Rectal smooth muscle tissue (tissue), 1 donor: ENCODE measurements around the gene SALL4.
A peak's percentile ranks its signal among the peaks of the same experiment; 100 is the strongest.
"Not testable (repeated sequence)": the region's sequence is repeated elsewhere in the genome, so short reads cannot be mapped to it uniquely, and the experiment has no call there.

ENCODE experiments used
- H3K27ac ChIP-seq: one replicate; pipeline ENCODE4 v1.7.0; 2013; ENCODE audit warnings: low read depth, low read length, inconsistent platforms
- H3K27me3 ChIP-seq: one replicate; pipeline ENCODE4 v1.7.0; 2013; ENCODE audit warnings: low read length; ENCODE audit not compliant: control insufficient read depth, insufficient read depth
- H3K36me3 ChIP-seq: one replicate; pipeline ENCODE4 v1.7.0; 2013; ENCODE audit warnings: low read length; ENCODE audit not compliant: control insufficient read depth, insufficient read depth
- H3K4me1 ChIP-seq: one replicate; pipeline ENCODE4 v1.7.0; 2013; ENCODE audit warnings: low read length; ENCODE audit not compliant: control insufficient read depth, insufficient read depth
- H3K4me3 ChIP-seq: one replicate; pipeline ENCODE4 v1.7.0; 2013; ENCODE audit warnings: low read length
- H3K9ac ChIP-seq: one replicate; pipeline ENCODE4 v1.7.0; 2013; ENCODE audit warnings: low read length

Gene SALL4

DNA sequence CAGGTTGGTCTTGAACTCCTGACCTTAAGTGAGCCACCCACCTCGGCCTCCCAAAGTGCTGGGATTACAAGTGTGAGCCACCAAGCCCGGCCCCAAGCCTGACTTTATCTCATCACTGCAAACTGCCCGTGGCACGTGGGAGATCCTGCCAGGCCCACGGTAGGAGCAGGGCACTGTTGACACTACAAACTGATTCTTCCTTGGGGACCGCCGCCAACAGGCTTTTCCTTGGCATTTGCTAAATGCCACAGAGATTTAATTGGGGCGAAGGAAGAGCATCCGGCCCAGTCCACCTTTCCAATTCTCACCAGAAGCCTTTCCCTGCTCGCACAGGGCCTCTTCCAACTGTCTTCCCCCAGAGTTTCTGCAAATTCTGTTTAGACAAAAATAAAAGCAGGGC lies 45.1 kb downstream of the SALL4 start:
- Histone ChIP-seq H3K27ac (no peak overlapping the region), H3K27me3 (no peaks in the 10 kb centered on the region), H3K36me3 (no peaks in the 10 kb centered on the region), H3K4me1 (no peaks in the 10 kb centered on the region), H3K9ac (no peak overlapping the region), H3K4me3 (no peak overlapping the region)

- Histone ChIP-seq H3K27ac (no peak overlapping the region), H3K9ac (no peak overlapping the region), H3K4me3 (no peak overlapping the region), H3K4me1 (no peaks in the 10 kb centered on the region), H3K36me3 (no peaks in the 10 kb centered on the region), H3K27me3 (no peaks in the 10 kb centered on the region)
Observed at GRCh38 chr20:51756653-51757052, 45.7 kb downstream of the SALL4 start.

DNA sequence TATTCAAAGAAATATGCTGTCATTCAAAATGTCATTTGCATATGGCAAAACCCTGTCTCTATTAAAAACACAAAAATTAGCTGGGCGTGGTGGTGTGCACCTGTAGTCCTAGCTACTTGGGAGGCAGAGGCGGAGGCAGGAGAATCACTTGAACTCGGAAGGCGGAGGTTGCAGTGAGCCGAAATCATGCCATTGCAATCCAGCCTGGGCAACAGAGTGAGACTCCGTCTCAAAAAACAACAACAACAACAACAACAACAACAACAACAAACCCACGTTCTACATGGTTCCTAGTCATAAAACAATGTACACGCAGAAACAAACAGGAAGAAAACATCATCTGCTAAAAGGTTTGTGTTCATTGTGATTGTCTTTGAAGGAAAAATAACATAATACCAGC lies 49.1 kb downstream of the SALL4 start:
- H3K4me1 ChIP-seq: not testable (repeated sequence)

GRCh38 chr20:51752343-51752951 lies 49.9 kb downstream of the SALL4 start:
- H3K36me3 ChIP-seq: no peaks in the 10 kb centered on the region
- peak overlapping the region; percentile 33 for H3K27ac ChIP-seq
- H3K4me1 ChIP-seq: no peaks in the 10 kb centered on the region
- H3K9ac ChIP-seq: no peak overlapping the region
- peak overlapping the region; percentile 6 for H3K4me3 ChIP-seq
- no peaks in the 10 kb centered on the region for H3K27me3 ChIP-seq

More for the DNA sequence above, 49.1 kb downstream of the SALL4 start:
- not testable (repeated sequence) for H3K36me3 ChIP-seq, H3K9ac ChIP-seq, H3K27me3 ChIP-seq, H3K4me3 ChIP-seq, H3K27ac ChIP-seq

DNA sequence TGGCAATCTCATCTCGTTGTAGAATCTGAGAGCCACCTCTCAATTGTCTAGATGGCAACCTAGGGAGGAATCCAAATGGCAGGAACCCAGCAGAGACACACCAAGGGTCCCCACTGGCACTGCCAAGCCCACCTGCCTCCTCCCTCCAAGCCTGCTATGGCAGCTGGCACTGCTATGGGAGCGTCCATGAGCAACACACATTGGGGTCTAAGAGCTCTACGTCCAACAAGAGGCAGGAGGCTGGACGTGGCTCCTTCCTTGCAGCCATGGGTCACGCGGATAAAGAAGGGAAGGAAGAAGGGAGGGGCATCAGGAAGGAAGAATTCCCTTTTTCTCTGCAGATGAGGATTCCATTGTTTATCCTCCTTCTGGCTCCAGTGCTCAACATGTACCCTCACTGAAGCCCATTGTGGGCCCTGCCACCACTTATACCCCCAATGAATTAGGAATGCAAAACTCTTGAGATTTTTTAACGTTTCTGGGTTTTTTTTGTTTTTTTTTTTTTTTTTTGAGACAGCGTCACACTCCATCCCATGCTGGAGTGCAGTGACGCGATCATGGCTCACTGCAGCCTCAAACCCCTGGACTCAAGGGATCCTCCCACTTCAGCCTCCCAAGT lies 51.4 kb downstream of the SALL4 start:
- Histone ChIP-seq H3K27me3 (no peaks in the 10 kb centered on the region), H3K9ac (no peak overlapping the region), H3K36me3 (no peaks in the 10 kb centered on the region), H3K4me3 (no peak overlapping the region), H3K27ac (no peak overlapping the region), H3K4me1 (no peaks in the 10 kb centered on the region)

DNA sequence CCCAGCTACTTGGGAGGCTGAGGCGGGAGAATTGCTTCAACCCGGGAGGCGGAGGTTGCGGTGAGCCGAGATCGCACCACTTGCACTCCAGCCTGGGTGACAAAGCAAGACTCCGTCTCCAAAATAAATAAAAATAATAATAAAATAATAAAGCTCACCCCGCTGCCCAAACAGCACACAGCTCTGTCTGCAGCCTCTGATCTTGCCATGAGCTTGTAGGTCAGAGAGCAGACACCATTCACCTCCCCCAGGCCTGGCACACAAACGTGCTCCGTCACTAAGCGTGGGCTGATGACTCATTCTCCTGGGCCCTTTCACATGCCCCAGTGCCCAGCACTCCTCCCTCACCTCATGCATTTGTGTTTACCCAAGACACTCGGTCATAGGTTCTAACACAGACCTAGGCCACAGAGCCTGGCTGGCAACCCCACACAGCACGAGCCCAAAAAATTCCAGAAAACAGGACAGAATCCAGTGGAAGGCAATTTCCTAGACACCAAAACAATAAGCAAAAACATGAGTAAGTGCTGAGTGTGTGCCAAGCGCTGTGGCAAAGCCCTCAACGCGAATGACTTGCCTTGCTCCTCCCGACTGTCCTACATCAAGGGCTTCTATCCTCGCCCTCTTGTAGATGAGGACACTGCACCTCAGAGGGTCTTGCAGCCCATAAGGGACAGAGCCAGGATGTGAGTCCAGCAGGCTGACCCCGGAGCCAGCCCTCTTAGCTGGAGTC lies 52.1 kb downstream of the SALL4 start:
- Histone ChIP-seq H3K4me1 (no peaks in the 10 kb centered on the region), H3K36me3 (no peaks in the 10 kb centered on the region), H3K27me3 (no peaks in the 10 kb centered on the region), H3K4me3 (no peak overlapping the region), H3K9ac (no peak overlapping the region), H3K27ac (no peak overlapping the region)

DNA sequence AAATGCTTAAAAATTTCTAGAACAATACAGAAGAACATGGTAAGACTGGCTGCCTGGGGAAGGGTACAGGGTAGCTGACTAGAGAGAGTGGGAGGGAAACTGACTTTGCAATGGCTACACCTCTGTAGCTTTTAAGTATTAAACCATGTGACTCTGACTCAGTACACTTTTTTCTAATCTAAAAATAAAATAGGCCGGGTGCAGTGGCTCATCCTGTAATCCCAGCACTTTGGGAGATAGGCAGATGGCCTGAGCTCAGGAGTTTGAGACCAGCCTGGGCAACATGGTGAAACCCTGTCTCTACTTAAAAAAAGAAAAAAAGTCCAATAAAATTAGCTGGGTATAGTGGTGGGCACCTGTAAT lies 52.7 kb downstream of the SALL4 start:
- Histone ChIP-seq H3K9ac (no peak overlapping the region), H3K36me3 (no peaks in the 10 kb centered on the region), H3K27ac (no peak overlapping the region), H3K27me3 (no peaks in the 10 kb centered on the region), H3K4me3 (no peak overlapping the region), H3K4me1 (no peaks in the 10 kb centered on the region)

DNA sequence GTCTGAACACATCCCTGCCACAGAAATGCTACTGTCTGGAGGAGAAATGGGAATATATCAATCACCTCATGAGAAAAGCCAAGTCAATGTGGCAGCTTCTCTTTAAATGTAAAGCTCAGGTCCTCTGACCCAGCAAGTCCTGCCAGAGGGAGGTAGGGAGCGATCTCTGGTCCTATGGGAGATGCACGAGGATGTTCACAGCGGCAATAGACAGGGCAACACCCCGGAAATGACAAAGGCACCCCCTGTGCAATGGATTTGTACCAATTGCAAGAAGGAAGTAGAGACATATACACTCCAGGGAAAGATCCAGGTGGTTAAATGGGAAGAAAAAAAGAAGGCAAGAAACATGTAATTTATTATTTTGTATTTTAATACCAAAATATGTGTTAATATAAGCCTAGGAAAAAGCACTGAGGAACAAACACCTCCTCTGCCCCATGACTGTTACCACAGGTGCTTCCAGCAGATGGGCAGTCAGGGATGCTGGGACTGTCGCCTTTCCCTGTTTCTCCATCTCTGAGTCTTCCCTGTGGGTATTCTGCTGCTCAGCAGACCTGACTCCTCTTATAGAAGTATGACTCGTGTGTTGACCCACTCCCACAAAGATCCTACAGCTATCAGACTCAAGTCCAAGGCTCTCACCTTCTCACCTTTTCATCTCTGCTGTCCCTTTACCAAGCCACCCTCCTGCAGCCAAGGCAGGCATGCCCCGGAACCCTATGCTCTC lies 55.0 kb downstream of the SALL4 start:
- Histone ChIP-seq H3K36me3 (no peaks in the 10 kb centered on the region), H3K27ac (no peak overlapping the region), H3K27me3 (no peaks in the 10 kb centered on the region), H3K4me3 (no peak overlapping the region), H3K9ac (no peak overlapping the region), H3K4me1 (no peaks in the 10 kb centered on the region)

DNA sequence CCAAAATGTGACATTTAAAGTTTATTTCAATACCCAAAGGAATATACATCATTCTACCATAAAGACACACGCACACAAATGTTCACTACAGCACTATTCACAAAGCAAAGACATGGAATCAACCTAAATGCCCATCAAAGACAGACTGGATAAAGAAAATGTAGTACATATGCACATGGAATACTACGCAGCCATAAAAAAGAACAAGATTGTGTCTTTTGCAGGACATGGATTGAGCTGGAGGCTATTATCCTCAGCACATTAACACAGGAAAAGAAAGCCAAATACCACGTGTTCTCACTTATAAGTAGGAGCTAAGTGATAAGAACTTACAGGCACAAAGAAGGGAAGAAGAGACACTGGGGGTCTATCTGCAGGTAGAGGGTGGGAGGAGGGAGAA lies 56.5 kb downstream of the SALL4 start:
- no peak overlapping the region for H3K4me3 ChIP-seq
- no peak overlapping the region for H3K9ac ChIP-seq
- no peaks in the 10 kb centered on the region for H3K36me3 ChIP-seq
- peaks cover 4% of the 10 kb centered on the region for H3K4me1 ChIP-seq
- H3K27me3 ChIP-seq: no peaks in the 10 kb centered on the region
- no peak overlapping the region for H3K27ac ChIP-seq

DNA sequence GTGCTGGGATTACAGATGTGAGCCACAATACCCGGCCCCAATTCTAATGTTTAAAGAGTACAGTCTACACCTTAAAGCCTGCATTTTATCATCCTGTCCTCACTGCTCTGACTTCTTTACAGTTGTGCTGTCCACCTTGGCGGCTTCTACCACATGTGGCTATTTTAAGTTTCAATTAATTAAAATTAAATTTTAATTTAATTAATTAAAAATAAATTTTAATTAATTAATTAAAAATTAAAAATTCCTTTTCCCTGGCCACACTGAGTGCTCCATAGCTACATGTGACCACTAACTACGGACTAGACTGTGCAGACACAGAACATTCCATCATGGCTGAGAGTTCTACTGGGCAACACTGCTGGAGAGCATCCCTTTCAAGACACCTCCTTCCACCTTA lies 61.5 kb downstream of the SALL4 start:
- no peaks in the 10 kb centered on the region for H3K27me3 ChIP-seq
- no peak overlapping the region for H3K27ac ChIP-seq
- H3K36me3 ChIP-seq: no peaks in the 10 kb centered on the region
- H3K4me1 ChIP-seq: peaks cover 4% of the 10 kb centered on the region
- H3K9ac ChIP-seq: no peak overlapping the region
- H3K4me3 ChIP-seq: no peak overlapping the region

DNA sequence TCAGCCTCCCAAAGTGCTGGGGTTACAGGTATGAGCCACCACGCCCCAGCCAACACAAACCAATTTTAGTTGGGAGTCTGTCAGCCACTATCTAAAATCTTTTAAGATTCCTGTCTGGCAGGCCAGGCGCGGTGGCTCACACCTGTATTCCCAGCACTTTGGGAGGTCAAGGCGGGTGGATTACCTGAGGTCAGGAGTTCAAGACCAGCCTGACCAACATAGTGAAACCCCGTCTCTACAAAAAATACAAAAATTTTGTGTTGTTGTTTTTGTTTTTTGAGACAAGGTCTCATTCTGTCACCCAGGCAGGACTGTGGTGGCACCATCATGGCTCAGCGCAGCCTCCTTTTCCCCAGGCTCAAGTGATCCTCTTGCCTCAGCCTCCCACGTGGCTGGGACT lies 62.0 kb downstream of the SALL4 start:
- not testable (repeated sequence) for H3K4me1 ChIP-seq, H3K27ac ChIP-seq, H3K9ac ChIP-seq, H3K27me3 ChIP-seq, H3K4me3 ChIP-seq, H3K36me3 ChIP-seq

DNA sequence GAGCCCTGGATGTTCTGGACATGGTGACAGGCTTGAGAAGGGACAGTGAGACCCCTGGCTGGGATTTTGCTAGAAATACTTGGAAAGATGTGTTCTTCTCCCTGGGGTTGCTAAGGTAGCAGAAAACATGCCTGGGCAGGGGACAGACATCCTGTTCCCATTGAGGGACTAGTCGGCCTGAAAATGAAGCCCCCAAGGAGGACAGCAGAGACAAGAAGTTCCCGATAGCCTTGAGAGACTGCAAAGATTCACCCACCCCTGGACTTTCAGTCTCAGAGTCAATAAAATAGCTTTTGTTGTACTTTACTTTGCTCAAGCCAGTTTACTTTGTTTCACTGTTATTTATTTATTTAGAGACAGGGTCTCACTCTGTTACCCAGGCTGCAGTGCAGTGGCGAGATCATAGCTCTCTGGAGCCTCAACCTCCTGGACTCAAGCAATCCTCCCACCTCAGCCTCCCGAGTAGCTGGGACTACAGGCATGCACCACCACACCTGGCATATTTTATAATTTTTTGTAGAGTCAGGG lies 62.5 kb downstream of the SALL4 start:
- Histone ChIP-seq H3K27ac (no peak overlapping the region), H3K9ac (no peak overlapping the region), H3K4me1 (peaks cover 4% of the 10 kb centered on the region), H3K27me3 (no peaks in the 10 kb centered on the region), H3K4me3 (no peak overlapping the region), H3K36me3 (no peaks in the 10 kb centered on the region)
